HK-2 (cell line): ENCODE results near the gene RIMBP2.
"Not testable (repeated sequence)": the region's sequence is repeated elsewhere in the genome, so short reads cannot be mapped to it uniquely, and the experiment has no call there.

Experiments
- DNase-seq: peaks from one replicate; pipeline ENCODE4 v3.0.0-alpha.2; 2018; ENCODE audit not compliant: unreplicated experiment

The RIMBP2 gene

GRCh38 chr12:130596241-130596640, 119.9 kb downstream of the RIMBP2 start:
- no peak for DNase-seq

GRCh38 chr12:130595566-130595965, 120.5 kb downstream of the RIMBP2 start:
- no peak for DNase-seq

GRCh38 chr12:130593056-130593455, 123.0 kb downstream of the RIMBP2 start:
- no peak for DNase-seq

- no peak for DNase-seq
Observed at GRCh38 chr12:130592641-130593040, 123.5 kb downstream of the RIMBP2 start.

GRCh38 chr12:130591736-130592135, 124.4 kb downstream of the RIMBP2 start:
- DNase-seq = no peak

- DNase-seq = no peak
Observed at GRCh38 chr12:130590685-130591084, 125.4 kb downstream of the RIMBP2 start.

- DNase-seq = no peak
Observed at GRCh38 chr12:130589540-130590317, 126.4 kb downstream of the RIMBP2 start.

- DNase-seq = no peak
Observed at GRCh38 chr12:130588696-130589539, 127.2 kb downstream of the RIMBP2 start.

- no peak for DNase-seq
Observed at GRCh38 chr12:130587966-130588365, 128.1 kb downstream of the RIMBP2 start.

GRCh38 chr12:130584475-130584874, 131.6 kb downstream of the RIMBP2 start:
- not testable (repeated sequence) for DNase-seq

- no peak for DNase-seq
Observed at GRCh38 chr12:130583800-130584199, 132.3 kb downstream of the RIMBP2 start.

- DNase-seq = no peak
Observed at GRCh38 chr12:130583317-130583716, 132.8 kb downstream of the RIMBP2 start.

GRCh38 chr12:130582286-130582685, 133.8 kb downstream of the RIMBP2 start:
- DNase-seq = no peak

GRCh38 chr12:130581782-130582181, 134.3 kb downstream of the RIMBP2 start:
- DNase-seq = no peak

- DNase-seq = no peak
Observed at GRCh38 chr12:130579231-130579630, 136.9 kb downstream of the RIMBP2 start.

GRCh38 chr12:130577351-130577750, 138.7 kb downstream of the RIMBP2 start:
- no peak for DNase-seq

GRCh38 chr12:130576371-130576816, 139.7 kb downstream of the RIMBP2 start:
- DNase-seq = no peak

GRCh38 chr12:130574402-130574801, 141.7 kb downstream of the RIMBP2 start:
- no peak for DNase-seq

- no peak for DNase-seq
Observed at GRCh38 chr12:130573766-130574165, 142.3 kb downstream of the RIMBP2 start.

- DNase-seq = no peak
Observed at GRCh38 chr12:130573235-130573634, 142.9 kb downstream of the RIMBP2 start.

GRCh38 chr12:130572553-130572952, 143.5 kb downstream of the RIMBP2 start:
- DNase-seq = no peak

GRCh38 chr12:130571734-130572133, 144.4 kb downstream of the RIMBP2 start:
- DNase-seq = no peak

- DNase-seq = no peak
Observed at GRCh38 chr12:130571089-130571488, 145.0 kb downstream of the RIMBP2 start.
